ENCODE results near the gene TTC12. TPM values are rescaled to one million over a fixed set of nuclear protein-coding genes. Genes with fewer than 3 reads are reported as not detected.

The TTC12 gene
- total and polyA plus RNA-seq, 2 of the 8 experiments (the other 6 are each of a cell fraction or from before 2014, with no cell fraction given), result 4.7 to 9.0 TPM

- TF ChIP-seq CHD7 (IDR thresholded peaks at IDR 0.05; ENCODE audit: insufficient replicate concordance, low read length), result no peak
- no peak for TF ChIP-seq KDM5A (IDR thresholded peaks at IDR 0.05; ENCODE audit: low read length)
- no peak for TF ChIP-seq RBBP5 (IDR thresholded peaks at IDR 0.05; ENCODE audit: borderline replicate concordance, low read depth, low read length)
- no peak for TF ChIP-seq TAF7 (optimal IDR thresholded peaks at IDR 0.05; ENCODE audit: borderline replicate concordance, low read depth, low read length)
- TF ChIP-seq SRF (IDR thresholded peaks at IDR 0.05; ENCODE audit: low read depth, low read length), result no peak
- no peak for TF ChIP-seq JUN (IDR thresholded peaks at IDR 0.05; ENCODE audit: low read depth, low read length)
- TF ChIP-seq RXRA (IDR thresholded peaks at IDR 0.05; ENCODE audit: insufficient read depth, low read depth, low read length), result no peak
- no peak for TF ChIP-seq SP4 (IDR thresholded peaks at IDR 0.05; ENCODE audit: low read length)
- no peak for TF ChIP-seq NRF1 (IDR thresholded peaks at IDR 0.05; ENCODE audit: low read depth, low read length)
These were observed 94.5 kb downstream of the TTC12 start (continued) for GRCh38 chr11:113408887-113409286.
